ENCODE data around the gene IL13RA1.

DNA sequence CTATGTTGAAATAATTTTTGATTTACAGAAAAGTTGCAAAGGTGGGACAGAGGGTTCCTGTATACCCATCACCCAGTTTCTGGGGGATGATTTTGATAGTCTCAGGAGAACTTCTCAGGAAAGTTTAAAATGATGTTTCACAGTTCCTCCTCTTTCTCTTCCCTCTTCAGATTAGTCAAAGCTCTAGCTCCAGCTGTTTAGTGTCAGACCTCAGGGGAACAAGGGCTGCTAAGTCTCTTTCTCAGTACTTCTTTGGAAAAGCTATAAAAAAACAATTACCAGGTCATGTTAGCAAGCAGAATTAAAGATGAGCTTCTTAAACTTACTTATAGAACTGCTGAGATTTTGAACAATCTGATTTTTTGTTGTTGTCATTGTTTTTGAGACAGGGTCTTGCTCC, 12.2 kb downstream of the IL13RA1 start:
- TF ChIP-seq, protein P1, sequence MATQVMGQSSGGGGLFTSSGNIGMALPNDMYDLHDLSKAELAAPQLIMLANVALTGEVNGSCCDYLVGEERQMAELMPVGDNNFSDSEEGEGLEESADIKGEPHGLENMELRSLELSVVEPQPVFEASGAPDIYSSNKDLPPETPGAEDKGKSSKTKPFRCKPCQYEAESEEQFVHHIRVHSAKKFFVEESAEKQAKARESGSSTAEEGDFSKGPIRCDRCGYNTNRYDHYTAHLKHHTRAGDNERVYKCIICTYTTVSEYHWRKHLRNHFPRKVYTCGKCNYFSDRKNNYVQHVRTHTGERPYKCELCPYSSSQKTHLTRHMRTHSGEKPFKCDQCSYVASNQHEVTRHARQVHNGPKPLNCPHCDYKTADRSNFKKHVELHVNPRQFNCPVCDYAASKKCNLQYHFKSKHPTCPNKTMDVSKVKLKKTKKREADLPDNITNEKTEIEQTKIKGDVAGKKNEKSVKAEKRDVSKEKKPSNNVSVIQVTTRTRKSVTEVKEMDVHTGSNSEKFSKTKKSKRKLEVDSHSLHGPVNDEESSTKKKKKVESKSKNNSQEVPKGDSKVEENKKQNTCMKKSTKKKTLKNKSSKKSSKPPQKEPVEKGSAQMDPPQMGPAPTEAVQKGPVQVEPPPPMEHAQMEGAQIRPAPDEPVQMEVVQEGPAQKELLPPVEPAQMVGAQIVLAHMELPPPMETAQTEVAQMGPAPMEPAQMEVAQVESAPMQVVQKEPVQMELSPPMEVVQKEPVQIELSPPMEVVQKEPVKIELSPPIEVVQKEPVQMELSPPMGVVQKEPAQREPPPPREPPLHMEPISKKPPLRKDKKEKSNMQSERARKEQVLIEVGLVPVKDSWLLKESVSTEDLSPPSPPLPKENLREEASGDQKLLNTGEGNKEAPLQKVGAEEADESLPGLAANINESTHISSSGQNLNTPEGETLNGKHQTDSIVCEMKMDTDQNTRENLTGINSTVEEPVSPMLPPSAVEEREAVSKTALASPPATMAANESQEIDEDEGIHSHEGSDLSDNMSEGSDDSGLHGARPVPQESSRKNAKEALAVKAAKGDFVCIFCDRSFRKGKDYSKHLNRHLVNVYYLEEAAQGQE (IDR thresholded peaks at IDR 0.05), result no peak
- TF ChIP-seq, protein P2, sequence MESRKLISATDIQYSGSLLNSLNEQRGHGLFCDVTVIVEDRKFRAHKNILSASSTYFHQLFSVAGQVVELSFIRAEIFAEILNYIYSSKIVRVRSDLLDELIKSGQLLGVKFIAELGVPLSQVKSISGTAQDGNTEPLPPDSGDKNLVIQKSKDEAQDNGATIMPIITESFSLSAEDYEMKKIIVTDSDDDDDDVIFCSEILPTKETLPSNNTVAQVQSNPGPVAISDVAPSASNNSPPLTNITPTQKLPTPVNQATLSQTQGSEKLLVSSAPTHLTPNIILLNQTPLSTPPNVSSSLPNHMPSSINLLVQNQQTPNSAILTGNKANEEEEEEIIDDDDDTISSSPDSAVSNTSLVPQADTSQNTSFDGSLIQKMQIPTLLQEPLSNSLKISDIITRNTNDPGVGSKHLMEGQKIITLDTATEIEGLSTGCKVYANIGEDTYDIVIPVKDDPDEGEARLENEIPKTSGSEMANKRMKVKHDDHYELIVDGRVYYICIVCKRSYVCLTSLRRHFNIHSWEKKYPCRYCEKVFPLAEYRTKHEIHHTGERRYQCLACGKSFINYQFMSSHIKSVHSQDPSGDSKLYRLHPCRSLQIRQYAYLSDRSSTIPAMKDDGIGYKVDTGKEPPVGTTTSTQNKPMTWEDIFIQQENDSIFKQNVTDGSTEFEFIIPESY (IDR thresholded peaks at IDR 0.05), result no peak
- TF ChIP-seq, protein P3, sequence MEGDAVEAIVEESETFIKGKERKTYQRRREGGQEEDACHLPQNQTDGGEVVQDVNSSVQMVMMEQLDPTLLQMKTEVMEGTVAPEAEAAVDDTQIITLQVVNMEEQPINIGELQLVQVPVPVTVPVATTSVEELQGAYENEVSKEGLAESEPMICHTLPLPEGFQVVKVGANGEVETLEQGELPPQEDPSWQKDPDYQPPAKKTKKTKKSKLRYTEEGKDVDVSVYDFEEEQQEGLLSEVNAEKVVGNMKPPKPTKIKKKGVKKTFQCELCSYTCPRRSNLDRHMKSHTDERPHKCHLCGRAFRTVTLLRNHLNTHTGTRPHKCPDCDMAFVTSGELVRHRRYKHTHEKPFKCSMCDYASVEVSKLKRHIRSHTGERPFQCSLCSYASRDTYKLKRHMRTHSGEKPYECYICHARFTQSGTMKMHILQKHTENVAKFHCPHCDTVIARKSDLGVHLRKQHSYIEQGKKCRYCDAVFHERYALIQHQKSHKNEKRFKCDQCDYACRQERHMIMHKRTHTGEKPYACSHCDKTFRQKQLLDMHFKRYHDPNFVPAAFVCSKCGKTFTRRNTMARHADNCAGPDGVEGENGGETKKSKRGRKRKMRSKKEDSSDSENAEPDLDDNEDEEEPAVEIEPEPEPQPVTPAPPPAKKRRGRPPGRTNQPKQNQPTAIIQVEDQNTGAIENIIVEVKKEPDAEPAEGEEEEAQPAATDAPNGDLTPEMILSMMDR (IDR thresholded peaks at IDR 0.05; ENCODE audit: low read depth, low read length, missing input control), result no peak

Data from liver (tissue), 2 donors.